Medulla oblongata (tissue), 1 donor: ENCODE results near the gene LIMS1.
"Not testable (repeated sequence)": the region's sequence is repeated elsewhere in the genome, so short reads cannot be mapped to it uniquely, and the experiment has no call there.

Source experiments
- DNase-seq: peaks from one replicate; pipeline ENCODE4 v3.0.0-alpha.2; 2015; ENCODE audit errors: extremely low spot score

The LIMS1 gene

GRCh38 chr2:108664089-108664488 lies 129.8 kb downstream of the LIMS1 start:
- not testable (repeated sequence) for DNase-seq

- DNase-seq = not testable (repeated sequence)
Measured at GRCh38 chr2:108664979-108665378, 130.7 kb downstream of the LIMS1 start.

DNA sequence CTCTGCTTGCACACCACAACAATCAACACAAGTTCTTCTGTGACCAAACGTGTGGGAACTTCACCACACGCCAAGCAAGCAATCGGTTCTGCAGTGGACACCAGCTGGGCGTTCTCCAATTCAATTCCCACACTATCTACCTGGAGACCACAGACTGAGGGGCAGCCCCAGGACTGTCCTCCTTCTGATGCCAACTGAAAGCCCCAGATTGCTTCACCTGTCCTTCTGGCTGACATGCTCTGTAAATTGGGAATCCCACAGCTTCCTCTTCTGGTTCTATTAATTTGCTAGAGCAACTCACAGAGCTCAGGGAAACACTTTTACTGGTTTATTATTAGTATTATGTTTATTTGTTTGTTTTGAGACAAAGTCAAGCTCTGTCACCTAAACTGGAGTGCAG lies 131.7 kb downstream of the LIMS1 start:
- not testable (repeated sequence) for DNase-seq

- not testable (repeated sequence) for DNase-seq
Measured at GRCh38 chr2:108667140-108667539, 132.9 kb downstream of the LIMS1 start.

GRCh38 chr2:108670282-108670681 lies 136.0 kb downstream of the LIMS1 start:
- not testable (repeated sequence) for DNase-seq

GRCh38 chr2:108672200-108672805 lies 138.0 kb downstream of the LIMS1 start:
- DNase-seq = not testable (repeated sequence)

- not testable (repeated sequence) for DNase-seq
Measured at GRCh38 chr2:108676522-108676921, 142.3 kb downstream of the LIMS1 start.

GRCh38 chr2:108677239-108677744 lies 143.0 kb downstream of the LIMS1 start:
- not testable (repeated sequence) for DNase-seq

GRCh38 chr2:108678198-108678651 lies 144.0 kb downstream of the LIMS1 start:
- not testable (repeated sequence) for DNase-seq

- DNase-seq = not testable (repeated sequence)
Measured at GRCh38 chr2:108680805-108681204, 146.5 kb downstream of the LIMS1 start.

GRCh38 chr2:108688818-108689756 lies 154.8 kb downstream of the LIMS1 start:
- not testable (repeated sequence) for DNase-seq

- not testable (repeated sequence) for DNase-seq
Measured at GRCh38 chr2:108690001-108690400, 155.7 kb downstream of the LIMS1 start.

DNA sequence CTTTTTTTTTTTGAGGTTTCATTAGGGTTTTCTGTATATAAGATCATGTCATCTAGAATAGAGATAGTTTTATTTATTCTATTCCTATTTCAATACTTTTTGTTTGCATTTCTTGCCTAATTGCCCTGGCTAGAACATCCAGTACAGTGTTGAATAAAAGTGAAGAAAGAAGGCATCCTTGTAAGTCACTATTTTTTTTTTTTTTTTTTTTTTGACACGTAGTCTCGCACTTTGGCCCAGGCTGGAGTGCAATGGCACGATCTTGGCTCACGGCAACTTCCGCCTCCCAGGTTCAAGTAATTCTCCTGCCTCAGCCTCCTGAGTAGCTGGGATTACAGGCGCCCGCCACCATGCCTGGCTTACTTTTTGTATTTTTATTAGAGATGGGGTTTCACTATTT lies 157.2 kb downstream of the LIMS1 start:
- DNase-seq = no peak

GRCh38 chr2:108701208-108701607 lies 166.9 kb downstream of the LIMS1 start:
- DNase-seq = no peak

DNA sequence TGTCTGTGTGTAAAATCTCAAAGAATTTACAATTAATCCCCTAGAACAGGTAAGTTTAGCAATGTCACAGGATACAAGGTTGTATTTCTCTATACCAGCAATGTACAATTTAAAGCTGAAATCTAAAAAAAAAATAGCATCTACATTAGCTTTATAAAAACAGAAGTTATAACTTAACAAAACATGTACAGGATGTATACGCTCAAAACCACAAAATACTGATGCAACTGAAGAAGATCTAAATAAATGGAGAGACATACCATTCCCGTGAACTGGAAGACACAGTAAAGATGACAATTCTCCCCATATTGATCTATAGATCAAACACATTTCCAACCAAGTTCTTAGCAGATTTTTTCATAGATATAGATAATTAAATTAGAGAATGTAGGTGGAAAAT lies 167.5 kb downstream of the LIMS1 start:
- DNase-seq = no peak

GRCh38 chr2:108704871-108705270 lies 170.6 kb downstream of the LIMS1 start:
- DNase-seq = no peak

- no peak for DNase-seq
Measured at GRCh38 chr2:108707300-108707699, 173.0 kb downstream of the LIMS1 start.

DNA sequence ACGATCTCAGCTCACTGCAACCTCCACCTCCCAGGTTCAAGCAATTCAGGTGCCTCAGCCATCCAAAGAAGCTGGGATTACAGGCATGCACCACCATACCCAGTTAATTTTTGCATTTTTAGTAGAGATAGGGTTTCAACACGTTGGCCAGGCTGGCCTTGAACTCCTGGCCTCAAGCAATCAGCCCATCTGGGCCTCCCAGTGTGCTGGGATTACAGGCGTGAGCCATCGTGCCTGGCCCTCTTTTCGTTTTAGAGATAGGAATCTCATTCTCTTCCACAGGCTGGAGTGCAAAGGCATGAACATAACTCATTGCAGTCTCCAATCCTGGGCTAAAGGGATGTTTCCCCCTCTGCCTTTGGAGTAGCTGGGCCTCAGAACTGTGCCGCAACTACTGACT lies 182.7 kb downstream of the LIMS1 start:
- DNase-seq = not testable (repeated sequence)

DNA sequence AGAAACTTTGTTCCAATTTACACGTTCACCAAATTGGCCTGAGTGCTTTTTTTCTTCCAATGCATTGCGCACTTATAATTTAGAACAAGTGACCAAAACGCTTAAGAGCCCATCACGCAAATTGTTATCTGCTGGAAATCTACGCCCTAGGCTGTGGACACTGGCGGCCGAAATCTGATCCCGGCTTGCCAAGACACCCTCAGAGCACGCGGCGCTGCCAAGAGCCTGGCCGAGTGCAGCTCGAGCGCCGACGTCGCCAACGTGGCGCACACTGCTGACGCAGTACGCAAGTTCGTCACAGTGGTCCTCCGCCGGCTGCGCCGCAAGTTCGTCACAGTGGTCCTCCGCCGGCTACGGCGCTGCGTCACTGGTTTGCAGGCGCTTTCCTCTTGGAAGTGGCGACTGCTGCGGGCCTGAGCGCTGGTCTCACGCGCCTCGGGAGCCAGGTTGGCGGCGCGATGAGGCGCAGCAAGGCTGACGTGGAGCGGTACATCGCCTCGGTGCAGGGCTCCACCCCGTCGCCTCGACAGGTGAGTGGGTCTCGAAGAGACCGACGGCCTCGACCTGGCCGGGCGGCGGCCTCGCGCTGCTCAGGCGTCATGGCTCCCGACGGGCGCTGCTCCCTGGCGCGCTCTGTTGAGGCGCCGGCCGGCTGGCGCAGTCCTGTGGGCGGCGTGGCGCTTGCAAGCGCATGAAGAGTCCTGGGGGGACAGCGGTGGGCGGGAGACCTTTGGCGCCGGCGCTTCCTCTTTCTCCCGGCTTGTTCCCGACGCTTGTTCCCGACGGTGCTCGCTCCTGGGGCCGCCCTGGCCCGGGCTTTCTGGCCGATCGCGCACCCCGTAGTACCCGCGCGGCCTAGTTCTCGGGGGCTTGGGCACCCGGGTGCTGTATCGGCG lies 185.1 kb downstream of the LIMS1 start, which contains the start of gene RANBP2:
Gene RANBP2 (plus strand): TSS at position 334 of the 896 bp plus-strand sequence. CDS start 125 bp downstream, at position 459.
- DNase-seq = peak; percentile 95

DNA sequence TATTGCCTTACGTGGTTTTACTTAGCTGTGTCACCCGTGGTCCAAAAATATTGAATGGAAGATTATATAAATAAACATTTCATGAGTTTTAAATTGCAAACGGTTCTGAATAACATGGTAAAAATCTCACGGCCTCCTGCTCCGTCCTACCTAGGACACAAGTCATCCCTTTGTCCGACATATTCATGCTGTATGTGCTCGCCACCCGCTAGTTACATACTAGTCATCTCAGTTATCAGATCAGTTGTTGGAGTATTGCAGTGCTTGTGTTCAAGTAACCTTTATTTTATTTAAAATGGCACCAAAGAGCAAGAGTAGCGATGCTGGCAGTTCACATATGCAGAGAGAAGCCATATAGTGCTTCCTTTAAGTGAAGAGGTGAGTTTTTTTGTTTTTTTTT lies 191.8 kb downstream of the LIMS1 start:
- DNase-seq = not testable (repeated sequence)

DNA sequence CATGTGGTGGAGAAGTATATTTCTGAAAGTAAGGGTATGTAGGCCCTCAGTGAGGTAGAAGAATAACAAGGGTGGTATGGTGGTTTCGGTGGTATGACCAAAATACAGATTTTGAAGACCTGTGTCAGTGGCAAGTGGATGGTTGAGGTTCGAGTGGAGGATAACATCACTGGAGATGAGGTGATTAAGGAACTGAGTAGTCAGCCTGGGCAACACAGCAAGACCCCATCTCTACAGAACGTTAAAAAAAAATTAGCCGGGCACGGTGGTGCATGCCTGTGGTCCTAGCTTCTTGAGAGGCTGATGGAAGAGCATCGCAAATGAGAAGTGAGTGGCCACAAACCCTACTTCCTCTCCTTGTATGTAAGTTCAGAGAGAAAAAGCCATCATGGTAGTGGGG lies 200.4 kb downstream of the LIMS1 start:
- not testable (repeated sequence) for DNase-seq
